Uterus (tissue), 2 donors: ENCODE measurements around the gene MS4A2.

Experiments used
- CTCF ChIP-seq, 4 experiments: fragments of 200-600 bp in 2 of 4; fragments of 450-650 bp in 2 of 4; sonication (generic) in 2 of 4; IDR thresholded peaks; one replicate each; pipeline ENCODE4 v1.5.1; 2016 to 2019; ENCODE audit warnings: antibody characterized with exemption in 4 of 4, mild to moderate bottlenecking in 2 of 4, moderate library complexity in 1 of 4
- POLR2A ChIP-seq, 2 donors: fragments of 450-650 bp; IDR thresholded peaks; one replicate each; pipeline ENCODE4 v1.6.1; 2016; ENCODE audit warnings: antibody characterized with exemption in 2 of 2, mild to moderate bottlenecking in 1 of 2, moderate library complexity in 1 of 2

- TF ChIP-seq POLR2A (IDR thresholded peaks at IDR 0.05) = no peak
- TF ChIP-seq CTCF (IDR thresholded peaks at IDR 0.05) = no peak
These were observed 29.9 kb downstream of the MS4A2 start for GRCh38 chr11:60118338-60118737.
